Keratinocyte (primary cell): ENCODE data around the gene TCIRG1. TPM values are rescaled to one million over a fixed set of nuclear protein-coding genes. Genes with fewer than 3 reads are reported as not detected.

Experiments
- DNase-seq: peaks from one replicate; pipeline ENCODE4 v3.0.0-alpha.2; 2011; ENCODE audit warnings: low read depth, missing footprints, low spot score
- FAIRE-seq: peaks from 2 replicates; lab custom pipeline; 2011; peaks lifted over from hg19 to GRCh38; lab: Jason Lieb, UNC
- H2AFZ ChIP-seq: 2 replicates; pipeline ENCODE4 v1.6.0; 2012; ENCODE audit warnings: low read length, control low read depth, inconsistent platforms; ENCODE audit not compliant: control insufficient read depth
- H3K27ac ChIP-seq: 2 replicates; pipeline ENCODE4 v1.5.1; 2011; ENCODE audit warnings: low read length; ENCODE audit not compliant: control insufficient read depth, insufficient read depth
- H3K27me3 ChIP-seq: 3 replicates; pipeline ENCODE4 v1.6.0; 2011; ENCODE audit warnings: low read length; ENCODE audit not compliant: control insufficient read depth, insufficient read depth; ENCODE audit errors: extremely low read depth
- H3K36me3 ChIP-seq, 2 experiments: 2 replicates in 1 of 2; 3 replicates in 1 of 2; pipeline ENCODE4 v1.5.1; 2011; ENCODE audit warnings: low read length in 2 of 2, mild to moderate bottlenecking in 1 of 2; ENCODE audit not compliant: control insufficient read depth in 2 of 2, insufficient read depth in 2 of 2; ENCODE audit errors: extremely low read depth in 1 of 2
- H3K4me1 ChIP-seq: 3 replicates; pipeline ENCODE4 v1.5.1; 2011; ENCODE audit warnings: low read length; ENCODE audit not compliant: control insufficient read depth, insufficient read depth; ENCODE audit errors: extremely low read depth
- H3K4me2 ChIP-seq: 3 replicates; pipeline ENCODE4 v1.6.0; 2011; ENCODE audit warnings: low read depth, low read length; ENCODE audit not compliant: control insufficient read depth, insufficient read depth; ENCODE audit errors: extremely low read depth
- H3K4me3 ChIP-seq, 3 experiments: fragments of 200-600 bp in 1 of 3; sonication (generic) in 1 of 3; 2 replicates in 2 of 3; 3 replicates in 1 of 3; pipeline ENCODE4 v1.5.1; 2011 to 2016; ENCODE audit warnings: low read length in 3 of 3, mild to moderate bottlenecking in 3 of 3, control low read depth in 2 of 3, inconsistent platforms in 1 of 3, low read depth in 1 of 3, mixed read lengths in 1 of 3, mixed run types in 1 of 3, moderate library complexity in 1 of 3; ENCODE audit not compliant: control insufficient read depth in 2 of 3, insufficient read depth in 2 of 3; ENCODE audit errors: extremely low read depth in 1 of 3
- H3K79me2 ChIP-seq: 2 replicates; pipeline ENCODE4 v1.6.0; 2012; ENCODE audit warnings: low read length; ENCODE audit not compliant: control insufficient read depth, insufficient read depth
- H3K9ac ChIP-seq: 3 replicates; pipeline ENCODE4 v1.6.0; 2011; ENCODE audit warnings: low read length; ENCODE audit not compliant: control insufficient read depth, insufficient read depth; ENCODE audit errors: extremely low read depth
- H3K9me1 ChIP-seq: 3 replicates; pipeline ENCODE4 v1.6.0; 2011; ENCODE audit warnings: low read length; ENCODE audit not compliant: control insufficient read depth, insufficient read depth; ENCODE audit errors: extremely low read depth
- H3K9me3 ChIP-seq: 2 replicates; pipeline ENCODE4 v1.5.1; 2012; ENCODE audit warnings: low read depth, low read length; ENCODE audit not compliant: control insufficient read depth
- H4K20me1 ChIP-seq: 3 replicates; pipeline ENCODE4 v1.6.0; 2011; ENCODE audit warnings: low read length; ENCODE audit not compliant: control insufficient read depth, insufficient read depth; ENCODE audit errors: extremely low read depth
- EZH2 ChIP-seq: IDR thresholded peaks from one replicate; pipeline ENCODE4 v1.6.1; 2012; ENCODE audit warnings: inconsistent platforms, mild to moderate bottlenecking, low read length, moderate library complexity
- dilution Hi-C: fragments of 300-500 bp; cut with MboI; formaldehyde crosslinking; loops from one replicate; pipeline ENCODE4 v1.7.0; 2020; ENCODE audit warnings: low sequenced_read_pairs; ENCODE audit not compliant: extremely low pct_ligation_motif_present
- polyA plus RNA-seq, 5 experiments: library from polyadenylated mRNA; depleted of rRNA in 3 of 5; stranded (reverse) in 3 of 5; stranded (forward) in 1 of 5; unstranded in 1 of 5; fragments of >200 nt; gene quantifications; 1 replicate in 1 of 5; 2 replicates in 3 of 5; 3 replicates in 1 of 5; pipeline versions ENCODE4 v1.2.1 to v1.2.3, GENCODE V29; 2011 to 2012; ENCODE audit warnings: missing spikeins in 2 of 5, low read depth in 1 of 5, low replicate concordance in 1 of 5
- TF ChIP-seq, protein P1 (sequence below), 3 experiments: IDR thresholded peaks in 1 of 3; conservative IDR thresholded peaks in 1 of 3; optimal IDR thresholded peaks in 1 of 3; 2 replicates in 2 of 3; 3 replicates in 1 of 3; pipeline versions ENCODE3 to v1.5.1; 2011; ENCODE audit warnings: low read length in 3 of 3, mild to moderate bottlenecking in 3 of 3, moderate library complexity in 2 of 3, control low read depth in 1 of 3, inconsistent platforms in 1 of 3; ENCODE audit not compliant: insufficient read depth in 2 of 3; ENCODE audit errors: extremely low read depth in 1 of 3

TCIRG1 gene
- polyA plus RNA-seq, 1 donor (not counting 4 experiments of a cell fraction or from before 2014, with no cell fraction given): 12.7 TPM

- no peaks in the 10 kb centered on the region for H3K9me1 ChIP-seq
- H3K27me3 ChIP-seq: no peaks in the 10 kb centered on the region
- H3K9me3 ChIP-seq: no peaks in the 10 kb centered on the region
- no peak overlapping the region for H3K9ac ChIP-seq
- H4K20me1 ChIP-seq: no peaks in the 10 kb centered on the region
- H3K4me2 ChIP-seq: no peak overlapping the region
- dilution Hi-C loops: no loop called here
- H3K79me2 ChIP-seq: no peaks in the 10 kb centered on the region
- H3K4me3 ChIP-seq: no peak overlapping the region
- no peak for DNase-seq
- H2AFZ ChIP-seq: no peak overlapping the region
- FAIRE-seq: no peak
- no peaks in the 10 kb centered on the region for H3K36me3 ChIP-seq
- H3K27ac ChIP-seq: no peak overlapping the region
- TF ChIP-seq EZH2: no peak
- TF ChIP-seq, protein P1, sequence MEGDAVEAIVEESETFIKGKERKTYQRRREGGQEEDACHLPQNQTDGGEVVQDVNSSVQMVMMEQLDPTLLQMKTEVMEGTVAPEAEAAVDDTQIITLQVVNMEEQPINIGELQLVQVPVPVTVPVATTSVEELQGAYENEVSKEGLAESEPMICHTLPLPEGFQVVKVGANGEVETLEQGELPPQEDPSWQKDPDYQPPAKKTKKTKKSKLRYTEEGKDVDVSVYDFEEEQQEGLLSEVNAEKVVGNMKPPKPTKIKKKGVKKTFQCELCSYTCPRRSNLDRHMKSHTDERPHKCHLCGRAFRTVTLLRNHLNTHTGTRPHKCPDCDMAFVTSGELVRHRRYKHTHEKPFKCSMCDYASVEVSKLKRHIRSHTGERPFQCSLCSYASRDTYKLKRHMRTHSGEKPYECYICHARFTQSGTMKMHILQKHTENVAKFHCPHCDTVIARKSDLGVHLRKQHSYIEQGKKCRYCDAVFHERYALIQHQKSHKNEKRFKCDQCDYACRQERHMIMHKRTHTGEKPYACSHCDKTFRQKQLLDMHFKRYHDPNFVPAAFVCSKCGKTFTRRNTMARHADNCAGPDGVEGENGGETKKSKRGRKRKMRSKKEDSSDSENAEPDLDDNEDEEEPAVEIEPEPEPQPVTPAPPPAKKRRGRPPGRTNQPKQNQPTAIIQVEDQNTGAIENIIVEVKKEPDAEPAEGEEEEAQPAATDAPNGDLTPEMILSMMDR (optimal IDR thresholded peaks at IDR 0.05 in 1 of 3, IDR thresholded peaks at IDR 0.05 in 1 of 3, conservative IDR thresholded peaks at IDR 0.05 in 1 of 3; ENCODE audit: extremely low read depth in 1 of 3, insufficient read depth in 2 of 3, low read length in 3 of 3): no peak
- peaks cover 25% of the 10 kb centered on the region for H3K4me1 ChIP-seq
These were observed 32.1 kb upstream of the TCIRG1 start for GRCh38 chr11:68006606-68007166.

GRCh38 chr11:68007498-68008380 lies 31.1 kb upstream of the TCIRG1 start:
- Histone ChIP-seq H3K9me1 (no peaks in the 10 kb centered on the region), H2AFZ (no peak overlapping the region), H3K9me3 (no peaks in the 10 kb centered on the region), H3K79me2 (no peaks in the 10 kb centered on the region), H3K9ac (no peak overlapping the region), H3K4me2 (no peak overlapping the region), H3K4me3 (no peak overlapping the region), H3K4me1 (peaks cover 25% of the 10 kb centered on the region), H3K27ac (no peak overlapping the region), H4K20me1 (no peaks in the 10 kb centered on the region), H3K27me3 (no peaks in the 10 kb centered on the region), H3K36me3 (no peaks in the 10 kb centered on the region)
- FAIRE-seq (no peak), DNase-seq (no peak)
- TF ChIP-seq, protein P1 (optimal IDR thresholded peaks at IDR 0.05 in 1 of 3, IDR thresholded peaks at IDR 0.05 in 1 of 3, conservative IDR thresholded peaks at IDR 0.05 in 1 of 3; ENCODE audit: extremely low read depth in 1 of 3, insufficient read depth in 2 of 3, low read length in 3 of 3): no peak
- no peak for TF ChIP-seq EZH2
- dilution Hi-C loops: no loop called here
